Astrocyte (in vitro differentiated cells and primary cell): ENCODE measurements around the gene FBXO11. TPM values are rescaled to one million over a fixed set of nuclear protein-coding genes. Genes with fewer than 3 reads are reported as not detected.

Source experiments
- DNase-seq: peaks from one replicate; pipeline ENCODE4 v3.0.0-alpha.2; 2010; ENCODE audit warnings: low read depth
- FAIRE-seq: peaks from 2 replicates; lab custom pipeline; 2011; peaks lifted over from hg19 to GRCh38; lab: Jason Lieb, UNC
- H2AFZ ChIP-seq: 2 replicates; pipeline ENCODE4 v1.6.0; 2012; ENCODE audit warnings: low read depth, low read length, inconsistent platforms
- H3K27ac ChIP-seq: 2 replicates; pipeline ENCODE4 v1.5.1; 2011; ENCODE audit warnings: low read depth, low read length, inconsistent platforms
- H3K27me3 ChIP-seq: 2 replicates; pipeline ENCODE4 v1.6.0; 2011; ENCODE audit warnings: low read length, inconsistent platforms; ENCODE audit not compliant: insufficient read depth
- H3K36me3 ChIP-seq: 2 replicates; pipeline ENCODE4 v1.5.1; 2011; ENCODE audit warnings: low read length, inconsistent platforms; ENCODE audit not compliant: insufficient read depth
- H3K4me1 ChIP-seq: 2 replicates; pipeline ENCODE4 v1.5.1; 2011; ENCODE audit warnings: low read length, inconsistent platforms; ENCODE audit not compliant: insufficient read depth
- H3K4me2 ChIP-seq: 2 replicates; pipeline ENCODE4 v1.6.0; 2012; ENCODE audit warnings: low read length, inconsistent platforms
- H3K4me3 ChIP-seq: 2 replicates; pipeline ENCODE4 v1.5.1; 2011; ENCODE audit warnings: low read depth, mild to moderate bottlenecking, low read length, inconsistent platforms; ENCODE audit not compliant: insufficient read depth
- H3K79me2 ChIP-seq: 2 replicates; pipeline ENCODE4 v1.6.0; 2012; ENCODE audit warnings: mild to moderate bottlenecking, low read length, inconsistent platforms; ENCODE audit not compliant: insufficient read depth
- H3K9ac ChIP-seq: 2 replicates; pipeline ENCODE4 v1.6.0; 2012; ENCODE audit warnings: mild to moderate bottlenecking, low read length, inconsistent platforms
- H3K9me3 ChIP-seq: 2 replicates; pipeline ENCODE4 v1.5.1; 2012; ENCODE audit warnings: low read depth, mild to moderate bottlenecking, low read length, inconsistent platforms; ENCODE audit not compliant: insufficient read depth
- H4K20me1 ChIP-seq: 2 replicates; pipeline ENCODE4 v1.6.0; 2012; ENCODE audit warnings: low read length, inconsistent platforms; ENCODE audit not compliant: insufficient read depth
- H3K27ac Mint-ChIP-seq: one replicate; pipeline ENCODE4 v1.8.0; 2021; ENCODE audit warnings: mild to moderate bottlenecking, mixed read lengths; ENCODE audit not compliant: unreplicated experiment
- H3K27me3 Mint-ChIP-seq: one replicate; pipeline ENCODE4 v1.8.0; 2021; ENCODE audit warnings: low read depth, mixed read lengths; ENCODE audit not compliant: unreplicated experiment
- H3K36me3 Mint-ChIP-seq: one replicate; pipeline ENCODE4 v1.8.0; 2021; ENCODE audit warnings: low read depth, mixed read lengths; ENCODE audit not compliant: unreplicated experiment
- H3K4me1 Mint-ChIP-seq: one replicate; pipeline ENCODE4 v1.8.0; 2021; ENCODE audit warnings: low read depth, mixed read lengths; ENCODE audit not compliant: unreplicated experiment
- H3K4me3 Mint-ChIP-seq: one replicate; pipeline ENCODE4 v1.8.0; 2021; ENCODE audit warnings: mild to moderate bottlenecking, moderate library complexity, mixed read lengths; ENCODE audit not compliant: unreplicated experiment
- H3K9me3 Mint-ChIP-seq: one replicate; pipeline ENCODE4 v1.8.0; 2021; ENCODE audit warnings: mild to moderate bottlenecking, mixed read lengths; ENCODE audit not compliant: unreplicated experiment
- CTCF ChIP-seq: IDR thresholded peaks from 2 replicates; pipeline ENCODE4 v1.5.1; 2011; ENCODE audit warnings: low read depth, mild to moderate bottlenecking, inconsistent platforms, low read length, moderate library complexity; ENCODE audit not compliant: insufficient read depth
- EZH2 ChIP-seq: IDR thresholded peaks from 2 replicates; pipeline ENCODE4 v1.6.1; 2012; ENCODE audit warnings: mild to moderate bottlenecking, low read length, inconsistent platforms; ENCODE audit not compliant: insufficient read depth
- total RNA-seq: library from RNA; stranded (reverse); gene quantifications from 2 replicates; pipeline ENCODE4 v1.2.1, GENCODE V29; 2021

The FBXO11 gene
- total RNA-seq, 1 donor from 2014 or later, result 70.8 TPM

GRCh38 chr2:47777277-47777937 lies 128.9 kb downstream of the FBXO11 start:
- H3K9ac ChIP-seq, result no peak overlapping the region
- Mint-ChIP-seq H3K9me3 (no peaks in the 10 kb centered on the region), H3K27me3 (no peaks in the 10 kb centered on the region), H3K36me3 (no peaks in the 10 kb centered on the region), H3K4me1 (peaks cover 1% of the 10 kb centered on the region), H3K27ac (no peak overlapping the region), H3K4me3 (no peak overlapping the region)
- H3K27me3 ChIP-seq, result no peaks in the 10 kb centered on the region
- no peaks in the 10 kb centered on the region for H3K9me3 ChIP-seq
- peaks cover 3% of the 10 kb centered on the region for H3K4me1 ChIP-seq
- H3K36me3 ChIP-seq, result no peaks in the 10 kb centered on the region
- H4K20me1 ChIP-seq, result no peaks in the 10 kb centered on the region
- no peak overlapping the region for H2AFZ ChIP-seq
- TF ChIP-seq CTCF, result no peak
- no peak for TF ChIP-seq EZH2
- no peak overlapping the region for H3K27ac ChIP-seq
- DNase-seq (no peak), FAIRE-seq (no peak)
- no peaks in the 10 kb centered on the region for H3K79me2 ChIP-seq
- no peak overlapping the region for H3K4me2 ChIP-seq
- no peak overlapping the region for H3K4me3 ChIP-seq

- Histone ChIP-seq H3K4me2 (no peak overlapping the region), H3K9ac (no peak overlapping the region), H2AFZ (no peak overlapping the region), H3K27ac (no peak overlapping the region), H3K36me3 (no peaks in the 10 kb centered on the region), H3K4me1 (no peaks in the 10 kb centered on the region), H4K20me1 (no peaks in the 10 kb centered on the region), H3K4me3 (no peak overlapping the region), H3K27me3 (no peaks in the 10 kb centered on the region), H3K9me3 (no peaks in the 10 kb centered on the region), H3K79me2 (no peaks in the 10 kb centered on the region)
- no peak for TF ChIP-seq EZH2
- no peak for TF ChIP-seq CTCF
- peaks cover 5% of the 10 kb centered on the region for H3K36me3 Mint-ChIP-seq
- no peak overlapping the region for H3K4me3 Mint-ChIP-seq
- H3K4me1 Mint-ChIP-seq, result peaks cover 8% of the 10 kb centered on the region
- no peaks in the 10 kb centered on the region for H3K27me3 Mint-ChIP-seq
- DNase-seq, result no peak
- no peak for FAIRE-seq
- peaks cover 10% of the 10 kb centered on the region for H3K9me3 Mint-ChIP-seq
- no peak overlapping the region for H3K27ac Mint-ChIP-seq
These were observed 131.7 kb downstream of the FBXO11 start for GRCh38 chr2:47774567-47774966.

GRCh38 chr2:47772343-47772742 lies 134.0 kb downstream of the FBXO11 start:
- FAIRE-seq, result no peak
- no peak overlapping the region for H2AFZ ChIP-seq

More at GRCh38 chr2:47772343-47772742, 134.0 kb downstream of the FBXO11 start:
- H3K4me2 ChIP-seq, result no peak overlapping the region
- peaks cover 8% of the 10 kb centered on the region for H3K4me1 Mint-ChIP-seq
- no peak overlapping the region for H3K27ac ChIP-seq
- H3K36me3 ChIP-seq, result no peaks in the 10 kb centered on the region
- H3K36me3 Mint-ChIP-seq, result peaks cover 5% of the 10 kb centered on the region
- no peak overlapping the region for H3K4me3 ChIP-seq
- no peaks in the 10 kb centered on the region for H3K4me1 ChIP-seq
- H3K9me3 ChIP-seq, result no peaks in the 10 kb centered on the region
- no peak for DNase-seq
- no peaks in the 10 kb centered on the region for H3K27me3 ChIP-seq
- H4K20me1 ChIP-seq, result no peaks in the 10 kb centered on the region
- no peaks in the 10 kb centered on the region for H3K79me2 ChIP-seq
- H3K27ac Mint-ChIP-seq, result no peak overlapping the region
- peaks cover 10% of the 10 kb centered on the region for H3K9me3 Mint-ChIP-seq
- no peak overlapping the region for H3K9ac ChIP-seq
- H3K27me3 Mint-ChIP-seq, result no peaks in the 10 kb centered on the region
- no peak overlapping the region for H3K4me3 Mint-ChIP-seq
- TF ChIP-seq EZH2, result no peak
- no peak for TF ChIP-seq CTCF
